Gastroesophageal sphincter (tissue), 4 donors: Measurements from ENCODE around the gene DHX34. TPM values are rescaled to one million over a fixed set of nuclear protein-coding genes. Genes with fewer than 3 reads are reported as not detected.
A peak's percentile ranks its signal among the peaks of the same experiment; 100 is the strongest.

Source experiments
- ATAC-seq: fragments of 150-250 bp; one replicate; pipeline ENCODE4 v1.9.1; 2016; ENCODE audit warnings: mild to moderate bottlenecking, moderate library complexity
- H3K27ac ChIP-seq, 4 donors: fragments of 200-600 bp; sonication (generic) in 3 of 4; 1 replicate in 3 of 4; 2 replicates in 1 of 4; pipeline ENCODE4 v1.5.1; 2016 to 2019
- H3K27me3 ChIP-seq: fragments of 200-600 bp; sonication (generic); one replicate; pipeline ENCODE4 v1.5.1; 2019
- H3K36me3 ChIP-seq, 2 donors: fragments of 200-600 bp; sonication (generic); one replicate each; pipeline ENCODE4 v1.5.1; 2019; ENCODE audit warnings: control low read depth in 1 of 2
- H3K4me1 ChIP-seq, 3 donors: fragments of 200-600 bp; sonication (generic); 1 replicate in 2 of 3; 2 replicates in 1 of 3; pipeline ENCODE4 v1.5.1; 2016 to 2019; ENCODE audit warnings: control low read depth in 2 of 3
- H3K4me3 ChIP-seq, 2 donors: fragments of 200-600 bp; sonication (generic); one replicate each; pipeline ENCODE4 v1.5.1; 2019; ENCODE audit warnings: mild to moderate bottlenecking in 1 of 2, moderate library complexity in 1 of 2
- H3K9me3 ChIP-seq, 3 donors: fragments of 200-600 bp; sonication (generic); one replicate each; pipeline ENCODE4 v1.5.1; 2017 to 2019; ENCODE audit warnings: control low read depth in 2 of 3
- EP300 ChIP-seq: sonication (generic); formaldehyde crosslinking; IDR thresholded peaks from one replicate; pipeline ENCODE4 v1.6.1; 2017; ENCODE audit warnings: antibody characterized with exemption, mild to moderate bottlenecking
- POLR2A ChIP-seq, 2 donors: fragments of 450-650 bp; IDR thresholded peaks; one replicate each; pipeline ENCODE4 v1.6.1; 2017; ENCODE audit warnings: antibody characterized with exemption in 2 of 2, mild to moderate bottlenecking in 2 of 2, moderate library complexity in 1 of 2
- POLR2AphosphoS5 ChIP-seq: sonication (generic); formaldehyde crosslinking; IDR thresholded peaks from one replicate; pipeline ENCODE4 v1.6.1; 2017; ENCODE audit warnings: antibody characterized with exemption
- WGBS, 2 donors: methylation state at CpG; one replicate each; pipeline ENCODE4 v1.1.5; 2018; ENCODE audit warnings: low coverage in 1 of 2; 5-methylcytosine and 5-hydroxymethylcytosine counted together
- total RNA-seq, 4 donors: library from RNA; depleted of rRNA; stranded (reverse); fragments of >200 nt; gene quantifications; one replicate each; pipeline ENCODE4 v1.1.0, GENCODE V29; 2016
- TF ChIP-seq, protein P1 (sequence below), 4 experiments: fragments of 200-600 bp in 2 of 4; fragments of 450-650 bp in 2 of 4; sonication (generic) in 1 of 4; IDR thresholded peaks; one replicate each; pipeline ENCODE4 v1.5.1; 2017 to 2019; ENCODE audit warnings: antibody characterized with exemption in 4 of 4, mild to moderate bottlenecking in 2 of 4, moderate library complexity in 2 of 4

The DHX34 gene
- total RNA-seq, 4 donors from 2014 or later: 8.7 to 16.0 (median 12.3) TPM

DNA sequence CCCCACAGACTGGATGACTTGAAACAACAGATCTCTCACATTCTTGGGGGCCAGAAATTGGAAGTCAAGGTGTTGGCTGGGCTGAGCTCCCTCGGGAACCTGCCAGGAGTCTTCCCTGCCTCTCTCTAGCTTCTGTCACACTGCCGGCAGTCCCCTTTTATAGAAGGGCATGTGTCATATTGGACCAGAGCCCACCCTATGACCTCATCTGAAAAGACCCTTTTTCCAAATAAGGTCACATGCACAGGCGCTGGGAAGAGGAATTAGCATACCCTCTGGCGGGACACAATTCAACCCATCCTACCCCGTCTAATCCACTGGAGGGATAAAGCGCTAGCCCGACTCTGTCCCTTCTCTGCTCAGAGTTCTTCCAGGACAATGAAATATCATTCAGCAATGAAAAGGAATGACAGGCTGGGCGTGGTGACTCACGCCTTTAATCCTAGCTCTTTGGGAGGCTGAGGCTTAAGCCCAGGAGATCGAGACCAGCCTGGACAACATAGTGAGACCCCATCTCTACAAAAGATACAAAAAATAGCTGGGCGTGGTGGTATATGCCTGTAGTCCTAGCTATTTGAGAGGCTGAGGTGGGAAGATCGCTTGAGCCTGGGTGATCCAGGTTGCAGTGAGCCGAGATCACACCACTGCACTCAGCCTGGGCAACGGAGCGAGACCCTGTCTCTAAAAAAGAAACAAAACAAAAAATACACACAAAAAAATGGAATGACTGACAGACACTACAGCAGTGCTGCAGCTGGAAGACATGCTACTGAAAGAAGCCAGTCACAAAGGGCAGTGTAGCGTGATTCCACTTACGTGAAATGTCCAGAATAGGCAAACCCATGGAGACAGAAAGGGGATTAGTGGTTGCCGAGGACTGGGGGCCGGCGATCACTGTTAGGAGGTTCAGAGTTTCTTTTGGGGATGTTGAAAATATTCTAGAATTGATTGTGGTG, 41.7 kb downstream of the DHX34 start:
- TF ChIP-seq POLR2A (IDR thresholded peaks at IDR 0.05) (no peak), EP300 (no peak), POLR2AphosphoS5 (no peak)
- TF ChIP-seq, protein P1, sequence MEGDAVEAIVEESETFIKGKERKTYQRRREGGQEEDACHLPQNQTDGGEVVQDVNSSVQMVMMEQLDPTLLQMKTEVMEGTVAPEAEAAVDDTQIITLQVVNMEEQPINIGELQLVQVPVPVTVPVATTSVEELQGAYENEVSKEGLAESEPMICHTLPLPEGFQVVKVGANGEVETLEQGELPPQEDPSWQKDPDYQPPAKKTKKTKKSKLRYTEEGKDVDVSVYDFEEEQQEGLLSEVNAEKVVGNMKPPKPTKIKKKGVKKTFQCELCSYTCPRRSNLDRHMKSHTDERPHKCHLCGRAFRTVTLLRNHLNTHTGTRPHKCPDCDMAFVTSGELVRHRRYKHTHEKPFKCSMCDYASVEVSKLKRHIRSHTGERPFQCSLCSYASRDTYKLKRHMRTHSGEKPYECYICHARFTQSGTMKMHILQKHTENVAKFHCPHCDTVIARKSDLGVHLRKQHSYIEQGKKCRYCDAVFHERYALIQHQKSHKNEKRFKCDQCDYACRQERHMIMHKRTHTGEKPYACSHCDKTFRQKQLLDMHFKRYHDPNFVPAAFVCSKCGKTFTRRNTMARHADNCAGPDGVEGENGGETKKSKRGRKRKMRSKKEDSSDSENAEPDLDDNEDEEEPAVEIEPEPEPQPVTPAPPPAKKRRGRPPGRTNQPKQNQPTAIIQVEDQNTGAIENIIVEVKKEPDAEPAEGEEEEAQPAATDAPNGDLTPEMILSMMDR (IDR thresholded peaks at IDR 0.05): no peak
- ATAC-seq: no peak
- 74 to 77% methylated on average over 5 to 15 of the region's 20 CpGs for WGBS, 2 donors
- Histone ChIP-seq H3K36me3 (no peaks in the 10 kb centered on the region), H3K4me3 (no peak overlapping the region), H3K9me3 (no peaks in the 10 kb centered on the region), H3K27me3 (peaks cover 12% of the 10 kb centered on the region), H3K27ac (no peak overlapping the region), H3K4me1 (no peaks in the 10 kb centered on the region)

DNA sequence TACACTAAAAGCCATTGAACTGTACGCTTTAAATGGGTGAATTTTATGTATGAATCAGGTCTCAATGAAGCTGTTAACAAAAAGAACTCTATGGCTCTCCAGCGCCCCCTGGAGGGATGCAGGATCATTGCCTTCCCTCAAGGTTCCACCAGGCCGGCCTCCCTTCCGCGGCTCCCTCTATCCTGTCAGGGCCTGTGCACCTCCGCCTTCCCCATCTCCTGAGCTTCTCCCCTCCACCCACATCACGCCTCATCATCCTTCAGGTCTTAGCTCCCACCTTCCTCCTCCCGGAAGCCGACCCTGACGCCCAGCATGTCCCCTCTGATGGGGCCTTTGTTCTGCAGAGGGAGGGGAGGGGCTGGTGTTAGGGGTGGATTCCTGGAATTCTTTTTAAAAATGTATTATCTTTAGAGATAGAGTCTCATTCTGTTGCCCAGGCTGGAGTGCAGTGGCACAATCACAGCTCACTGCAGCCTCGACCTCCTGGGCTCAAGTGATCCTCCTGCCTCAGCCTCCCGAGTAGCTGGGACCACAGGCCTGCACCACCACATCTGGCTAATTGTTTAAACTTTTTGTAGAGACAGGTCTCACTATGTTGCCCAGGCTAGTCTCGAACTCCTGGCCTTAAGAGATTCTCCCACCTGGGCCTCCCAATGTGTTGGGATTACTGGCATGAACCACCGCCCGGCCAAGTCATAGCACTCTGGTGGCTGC, 42.6 kb downstream of the DHX34 start:
- Histone ChIP-seq H3K27me3 (peaks cover 12% of the 10 kb centered on the region), H3K4me1 (no peaks in the 10 kb centered on the region), H3K9me3 (no peaks in the 10 kb centered on the region), H3K36me3 (no peaks in the 10 kb centered on the region), H3K27ac (no peak overlapping the region), H3K4me3 (no peak overlapping the region)
- WGBS, 2 donors: 9 to 16% methylated on average over 5 to 10 of the region's 15 CpGs
- peak; percentile 46 for ATAC-seq
- TF ChIP-seq POLR2A (IDR thresholded peaks at IDR 0.05) (no peak), EP300 (no peak), POLR2AphosphoS5 (no peak)
- TF ChIP-seq, protein P1 (IDR thresholded peaks at IDR 0.05): peak in 3 of 4 experiments; percentile 69 to 86 (median 71)

DNA sequence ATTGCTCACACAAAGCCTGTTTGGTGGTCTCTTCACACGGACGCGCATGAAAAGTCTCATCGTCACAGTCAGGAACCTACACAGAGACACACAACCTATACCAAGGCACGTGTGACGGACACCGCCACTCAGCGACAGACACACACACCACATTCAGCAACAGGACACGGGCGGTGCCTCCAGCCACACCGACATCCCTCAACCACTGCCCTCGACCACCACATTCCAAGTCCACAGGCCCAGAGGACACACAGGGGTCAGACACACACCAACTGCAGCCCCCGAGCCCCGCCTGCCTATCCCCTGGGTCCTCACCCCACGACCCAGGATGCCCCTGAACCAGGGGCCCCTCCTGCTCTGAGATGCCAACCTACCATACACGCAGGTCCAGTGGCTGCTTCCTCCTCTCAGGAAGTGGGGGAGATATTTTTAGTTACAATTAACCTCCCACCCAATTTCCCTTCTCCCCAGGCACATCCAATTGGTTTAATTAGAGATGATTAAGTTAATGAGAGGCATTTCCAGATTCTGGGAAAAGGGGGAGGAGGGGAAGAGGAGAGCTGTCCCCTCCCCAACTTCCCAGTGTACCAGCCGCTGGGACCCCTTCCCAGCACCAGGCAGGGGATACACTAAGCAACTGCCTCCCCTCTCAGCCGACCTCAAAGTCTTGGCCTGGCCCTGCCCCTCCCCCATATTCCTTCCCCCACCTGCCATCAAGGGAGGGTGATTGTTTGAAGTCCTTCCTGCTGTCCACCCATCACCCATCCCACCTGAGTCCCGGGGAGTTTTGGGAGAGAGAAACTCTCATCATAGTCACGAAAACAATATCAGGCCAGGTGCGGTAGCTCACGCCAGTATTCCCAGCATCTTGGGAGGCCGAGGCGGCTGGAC, 49.8 kb downstream of the DHX34 start:
- ATAC-seq: no peak
- Histone ChIP-seq H3K9me3 (no peaks in the 10 kb centered on the region), H3K4me1 (no peaks in the 10 kb centered on the region), H3K27ac (no peak overlapping the region), H3K27me3 (peaks cover 19% of the 10 kb centered on the region), H3K4me3 (no peak overlapping the region), H3K36me3 (no peaks in the 10 kb centered on the region)
- TF ChIP-seq, protein P1 (IDR thresholded peaks at IDR 0.05): no peak
- no peak for TF ChIP-seq POLR2A (IDR thresholded peaks at IDR 0.05)
- TF ChIP-seq POLR2AphosphoS5: no peak
- no peak for TF ChIP-seq EP300
- WGBS, 2 donors: 0 to 7% methylated on average over 1 to 4 of the region's 24 CpGs

DNA sequence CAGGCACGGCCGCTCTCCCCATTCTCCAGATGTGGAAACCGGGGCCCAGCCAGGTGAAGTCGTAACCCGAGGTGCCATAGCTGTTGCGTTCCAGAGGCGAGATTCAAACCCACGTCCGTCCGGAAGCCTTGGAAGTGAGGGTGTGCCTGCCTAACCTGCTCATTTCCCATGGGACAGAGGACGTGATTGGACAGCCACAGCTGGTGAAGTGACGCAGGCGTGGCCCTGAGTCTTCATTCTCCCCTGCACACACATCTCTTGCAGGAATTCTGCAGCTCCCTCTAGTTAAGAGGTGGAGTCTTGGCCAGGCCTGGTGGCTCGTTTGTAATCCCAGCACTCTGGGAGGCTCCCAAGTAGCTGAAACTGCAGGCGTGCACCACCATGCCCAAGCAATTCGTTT, 53.4 kb downstream of the DHX34 start:
- WGBS, 2 donors: 67% methylated on average over 2 of the region's 16 CpGs; no CpG with 5 or more reads in 1 of the 2 donors
- Histone ChIP-seq H3K4me3 (no peak overlapping the region), H3K27me3 (peaks cover 38% of the 10 kb centered on the region)

More for the DNA sequence above, 53.4 kb downstream of the DHX34 start:
- H3K4me1 ChIP-seq: no peaks in the 10 kb centered on the region
- no peak for TF ChIP-seq POLR2AphosphoS5
- TF ChIP-seq EP300: no peak
- TF ChIP-seq, protein P1 (IDR thresholded peaks at IDR 0.05): no peak
- H3K36me3 ChIP-seq: peaks cover 0 to 10% of the 10 kb centered on the region in 2 donors
- no peaks in the 10 kb centered on the region for H3K9me3 ChIP-seq
- no peak overlapping the region for H3K27ac ChIP-seq
- ATAC-seq: no peak
